Left lung (tissue), 10 donors: ENCODE data around the gene CCDC32. TPM values are rescaled to one million over a fixed set of nuclear protein-coding genes. Genes with fewer than 3 reads are reported as not detected.
A peak's percentile ranks its signal among the peaks of the same experiment; 100 is the strongest.

ENCODE experiments used
- ATAC-seq: fragments of 200-7000 bp; cut with Tn5 transposase; one replicate; pipeline ENCODE4 v1.9.1; 2020; ENCODE audit warnings: moderate library complexity
- DNase-seq, 4 donors: peaks; one replicate each; pipeline ENCODE4 v3.0.0-alpha.2; 2013 to 2020
- H3K27ac ChIP-seq, 2 donors: fragments of 200-600 bp; sonication (generic) in 1 of 2; one replicate each; pipeline versions ENCODE4 v1.5.0 to v1.8.0; 2020 to 2021
- H3K27me3 ChIP-seq, 2 donors: fragments of 200-600 bp; sonication (generic) in 1 of 2; one replicate each; pipeline versions ENCODE4 v1.5.0 to v1.8.0; 2020 to 2021
- H3K36me3 ChIP-seq, 2 donors: fragments of 200-600 bp; sonication (generic) in 1 of 2; one replicate each; pipeline versions ENCODE4 v1.5.0 to v1.8.0; 2020 to 2021
- H3K4me1 ChIP-seq, 2 donors: fragments of 200-600 bp; one replicate each; pipeline ENCODE4 v1.8.0; 2021
- H3K4me3 ChIP-seq, 2 donors: fragments of 200-600 bp; sonication (generic) in 1 of 2; one replicate each; pipeline versions ENCODE4 v1.5.0 to v1.8.0; 2020 to 2021; ENCODE audit warnings: mild to moderate bottlenecking in 1 of 2
- H3K9me3 ChIP-seq, 2 donors: fragments of 200-600 bp; sonication (generic) in 1 of 2; one replicate each; pipeline versions ENCODE4 v1.5.0 to v1.8.0; 2020 to 2021
- CTCF ChIP-seq, 2 donors: fragments of 200-600 bp; sonication (generic) in 1 of 2; IDR thresholded peaks; one replicate each; pipeline versions ENCODE4 v1.5.0 to v1.8.0; 2021; ENCODE audit warnings: antibody characterized with exemption in 2 of 2
- intact Hi-C, 2 donors: fragments of 100-400 bp; cut with DNase I; formaldehyde crosslinking; loops; one replicate each; pipeline versions ENCODE4 v1.11.2 to v1.14.2; 2022
- polyA plus RNA-seq, 6 donors: library from polyadenylated mRNA; unstranded; fragments of 120-200 nt; gene quantifications; one replicate each; pipeline ENCODE4 v1.2.1, GENCODE V29; 2013; ENCODE audit not compliant: insufficient read length in 6 of 6
- total RNA-seq, 2 donors: library from RNA; stranded (reverse); fragmentation: NEBNext Ultra II Directional; extraction: Animal tissue kit (Norgen Biotek cat#: 25700); gene quantifications; one replicate each; pipeline ENCODE4 v1.2.1, GENCODE V29; 2021
- donor health status: DM: no; HTN: yes; CAD: no.
- donor health status: DM: no; HTN: no; CAD: no.

Gene CCDC32
- total and polyA plus RNA-seq, 8 donors = 19.4 to 31.6 (median 28.8) TPM

GRCh38 chr15:40511472-40512133 is 53.2 kb downstream of the CCDC32 start:
- peak; percentile 94 for ATAC-seq
- H3K4me1 ChIP-seq = peaks cover 6 to 25% of the 10 kb centered on the region in 2 donors
- H3K36me3 ChIP-seq = no peaks in the 10 kb centered on the region
- no peak overlapping the region for H3K27ac ChIP-seq
- H3K9me3 ChIP-seq = no peaks in the 10 kb centered on the region
- H3K4me3 ChIP-seq = peak overlapping the region; percentile 37 to 47
- TF ChIP-seq CTCF (IDR thresholded peaks at IDR 0.05) = no peak
- DNase-seq = peak; percentile 44 to 93 (median 76)
- peaks cover 0 to 61% of the 10 kb centered on the region in 2 donors for H3K27me3 ChIP-seq
- intact Hi-C loops = no loop called here

DNA sequence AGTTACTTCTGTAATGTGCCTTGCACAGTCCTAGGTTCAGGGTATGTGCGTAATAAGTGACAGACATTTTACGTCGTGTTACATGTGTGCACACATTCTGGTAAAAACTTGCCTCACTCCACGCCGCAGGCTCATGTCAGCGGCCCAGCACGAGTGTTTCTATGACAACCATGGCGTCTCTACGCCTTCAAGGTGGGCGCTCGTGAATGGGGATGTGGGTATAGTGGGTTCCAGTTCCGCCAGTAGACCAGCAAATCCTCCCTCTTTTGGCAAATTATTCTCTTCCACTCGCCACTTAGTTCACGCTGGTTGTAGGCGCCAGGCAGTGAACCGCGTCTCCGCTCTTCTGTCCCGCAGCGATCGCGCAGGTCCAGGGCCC is 53.8 kb downstream of the CCDC32 start:
- peak overlapping the region; percentile 37 to 47 for H3K4me3 ChIP-seq
- intact Hi-C loops = no loop called here
- H3K4me1 ChIP-seq = peaks cover 6 to 25% of the 10 kb centered on the region in 2 donors
- DNase-seq (peak in 2 of 4 donors; percentile 8 to 15), ATAC-seq (peak; percentile 12)
- peaks cover 0 to 61% of the 10 kb centered on the region in 2 donors for H3K27me3 ChIP-seq
- no peak overlapping the region for H3K27ac ChIP-seq
- TF ChIP-seq CTCF (IDR thresholded peaks at IDR 0.05) = no peak
- H3K36me3 ChIP-seq = no peaks in the 10 kb centered on the region
- H3K9me3 ChIP-seq = no peaks in the 10 kb centered on the region

DNA sequence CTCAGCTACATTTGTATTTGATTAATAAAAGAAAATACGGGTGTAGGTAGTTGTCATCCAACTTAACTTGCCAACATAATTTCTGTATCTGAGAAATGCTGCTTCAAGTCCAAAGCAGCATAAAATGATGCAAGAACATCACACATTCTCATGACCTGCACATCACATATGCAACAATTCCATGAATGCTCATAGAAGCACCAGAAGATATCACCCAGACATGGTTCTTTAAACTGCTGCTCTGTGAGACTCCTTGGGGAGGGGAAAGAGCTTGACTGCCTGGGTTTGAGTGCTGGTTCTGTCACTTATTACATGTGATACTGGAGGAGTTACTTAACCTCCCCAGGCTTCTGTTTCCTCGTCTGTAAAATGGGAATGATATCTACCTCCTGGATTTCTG is 54.6 kb downstream of the CCDC32 start:
- Histone ChIP-seq H3K27me3 (peaks cover 0 to 61% of the 10 kb centered on the region in 2 donors), H3K4me3 (no peak overlapping the region), H3K36me3 (no peaks in the 10 kb centered on the region), H3K9me3 (no peaks in the 10 kb centered on the region), H3K4me1 (peaks cover 6 to 25% of the 10 kb centered on the region in 2 donors), H3K27ac (no peak overlapping the region)
- DNase-seq (no peak), ATAC-seq (no peak)
- intact Hi-C loops = no loop called here
- TF ChIP-seq CTCF (IDR thresholded peaks at IDR 0.05) = no peak

- ATAC-seq = no peak
- Histone ChIP-seq H3K9me3 (no peaks in the 10 kb centered on the region), H3K27ac (no peak overlapping the region), H3K27me3 (peaks cover 0 to 74% of the 10 kb centered on the region in 2 donors), H3K4me3 (no peak overlapping the region), H3K4me1 (peaks cover 6 to 25% of the 10 kb centered on the region in 2 donors), H3K36me3 (no peaks in the 10 kb centered on the region)
- intact Hi-C loops = no loop called here
- no peak for DNase-seq
- TF ChIP-seq CTCF (IDR thresholded peaks at IDR 0.05) = no peak
Observed at GRCh38 chr15:40508216-40508615, 56.6 kb downstream of the CCDC32 start.

GRCh38 chr15:40506964-40507571 is 57.8 kb downstream of the CCDC32 start:
- DNase-seq (peak; percentile 61 to 92 (median 78)), ATAC-seq (peak; percentile 84)
- intact Hi-C loops = no loop called here
- peak; percentile 41 to 50 for TF ChIP-seq CTCF (IDR thresholded peaks at IDR 0.05)
- Histone ChIP-seq H3K36me3 (no peaks in the 10 kb centered on the region), H3K4me3 (peak overlapping the region in 1 of 2 donors; percentile 11), H3K27me3 (peaks cover 0 to 67% of the 10 kb centered on the region in 2 donors), H3K27ac (no peak overlapping the region), H3K4me1 (peaks cover 6 to 25% of the 10 kb centered on the region in 2 donors), H3K9me3 (no peaks in the 10 kb centered on the region)
